Fibroblast of the conjunctiva (primary cell): Measurements from ENCODE around the gene TBX4.
A peak's percentile ranks its signal among the peaks of the same experiment; 100 is the strongest.
"Not testable (repeated sequence)": the region's sequence is repeated elsewhere in the genome, so short reads cannot be mapped to it uniquely, and the experiment has no call there.

Experiments used
- DNase-seq: peaks from one replicate; pipeline ENCODE4 v3.0.0-alpha.2; 2010; ENCODE audit warnings: low read depth

TBX4 gene

GRCh38 chr17:61483778-61484116, 31.5 kb downstream of the TBX4 start:
- no peak for DNase-seq

GRCh38 chr17:61484174-61484573, 32.0 kb downstream of the TBX4 start:
- no peak for DNase-seq

- DNase-seq, result no peak
Measured at GRCh38 chr17:61485067-61485775, 33.0 kb downstream of the TBX4 start.

- no peak for DNase-seq
Measured at GRCh38 chr17:61486135-61487120, 34.2 kb downstream of the TBX4 start.

GRCh38 chr17:61487161-61487988, 35.2 kb downstream of the TBX4 start:
- DNase-seq, result no peak

GRCh38 chr17:61487989-61488595, 35.9 kb downstream of the TBX4 start:
- no peak for DNase-seq

GRCh38 chr17:61488878-61489718, 36.9 kb downstream of the TBX4 start:
- no peak for DNase-seq

- DNase-seq, result no peak
Measured at GRCh38 chr17:61489719-61490490, 37.7 kb downstream of the TBX4 start.

- DNase-seq, result no peak
Measured at GRCh38 chr17:61490540-61490975, 38.3 kb downstream of the TBX4 start.

- DNase-seq, result no peak
Measured at GRCh38 chr17:61491981-61492380, 39.8 kb downstream of the TBX4 start.

- DNase-seq, result no peak
Measured at GRCh38 chr17:61492759-61493526, 40.7 kb downstream of the TBX4 start.

- DNase-seq, result not testable (repeated sequence)
Measured at GRCh38 chr17:61493830-61494324, 41.7 kb downstream of the TBX4 start.

GRCh38 chr17:61494325-61495160, 42.3 kb downstream of the TBX4 start:
- DNase-seq, result no peak

GRCh38 chr17:61495161-61495857, 43.1 kb downstream of the TBX4 start:
- DNase-seq, result peak; percentile 61

- DNase-seq, result no peak
Measured at GRCh38 chr17:61496174-61496956, 44.1 kb downstream of the TBX4 start.

GRCh38 chr17:61496957-61497653, 44.9 kb downstream of the TBX4 start:
- DNase-seq, result no peak
